B cell (primary cell): ENCODE data around the gene MAFG.

Source experiments
- CTCF ChIP-seq: fragments of 200-600 bp; IDR thresholded peaks from one replicate; pipeline ENCODE4 v1.8.0; 2022; ENCODE audit warnings: antibody characterized with exemption, mild to moderate bottlenecking
- EZH2 ChIP-seq: IDR thresholded peaks from 2 replicates; pipeline ENCODE4 v1.6.1; 2012; ENCODE audit warnings: borderline replicate concordance, low read depth, mild to moderate bottlenecking, moderate library complexity, low read length; ENCODE audit not compliant: insufficient read depth, poor library complexity, severe bottlenecking

DNA sequence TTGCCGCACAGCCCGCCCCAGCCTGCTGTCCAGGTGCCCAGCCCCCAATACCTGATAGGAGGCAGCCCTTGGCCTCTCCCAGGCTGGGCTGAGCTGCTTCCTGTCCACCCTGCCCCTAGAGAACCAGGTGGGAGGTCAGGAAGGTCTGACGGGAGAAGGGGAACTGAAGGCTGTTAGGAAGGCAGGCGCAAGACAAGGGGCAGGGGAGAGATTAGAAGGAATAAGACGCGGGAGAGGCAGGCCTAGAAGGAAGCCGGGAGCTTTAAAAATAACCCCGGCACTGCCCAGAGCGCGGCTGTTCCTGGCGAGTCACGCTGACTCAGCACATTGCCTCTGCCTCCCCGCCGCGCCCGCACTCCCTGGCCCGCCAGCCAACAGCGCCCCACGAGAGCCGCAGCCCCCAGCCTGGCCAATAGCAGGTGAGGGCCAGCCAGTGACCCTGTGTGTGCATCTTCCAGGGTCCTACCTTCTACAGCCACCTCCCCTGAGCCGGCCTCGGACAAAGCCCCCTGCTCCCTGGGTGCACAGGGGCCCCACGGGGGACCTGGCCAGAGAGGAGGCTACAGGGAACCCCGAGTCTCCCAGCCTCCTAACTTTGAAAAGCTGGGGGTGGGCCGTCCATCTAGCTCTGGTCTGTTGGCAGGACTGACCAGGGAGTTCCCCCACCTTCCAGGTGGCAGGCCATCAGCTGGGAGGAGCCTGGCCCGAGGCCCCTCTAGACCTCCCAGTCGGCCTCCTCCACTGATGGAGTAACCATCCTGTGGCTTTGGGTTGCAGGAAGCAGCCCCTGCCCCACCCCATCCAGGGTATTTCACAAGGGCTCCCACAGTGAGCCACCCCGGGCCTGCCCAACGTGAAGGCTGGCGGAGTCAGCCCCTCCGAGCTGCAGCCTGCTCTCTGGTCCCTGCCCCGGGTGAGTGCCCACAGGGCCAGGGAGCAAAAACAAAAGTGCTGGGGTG, 4.0 kb downstream of the MAFG start:
- TF ChIP-seq CTCF, result no peak
- no peak for TF ChIP-seq EZH2
